GM19467 (cell line): ENCODE measurements around the gene TCOF1.

Experiments
- ATAC-seq: cut with Tn5 transposase; IDR thresholded peaks from one replicate; pipeline ENCODE4 v1.9.1; 2021; ENCODE audit warnings: mild to moderate bottlenecking, moderate library complexity; ENCODE audit not compliant: unreplicated experiment

Gene TCOF1

GRCh38 chr5:150322202-150322601 lies 35.3 kb upstream of the TCOF1 start:
- no peak for ATAC-seq

GRCh38 chr5:150323092-150323491 lies 34.4 kb upstream of the TCOF1 start:
- no peak for ATAC-seq

GRCh38 chr5:150323819-150324218 lies 33.7 kb upstream of the TCOF1 start:
- ATAC-seq, result no peak

- ATAC-seq, result no peak
Observed at GRCh38 chr5:150325426-150325825, 32.1 kb upstream of the TCOF1 start.

- ATAC-seq, result no peak
Observed at GRCh38 chr5:150326707-150327106, 30.8 kb upstream of the TCOF1 start.

- ATAC-seq, result no peak
Observed at GRCh38 chr5:150327139-150327538, 30.4 kb upstream of the TCOF1 start.

- ATAC-seq, result no peak
Observed at GRCh38 chr5:150328515-150328914, 29.0 kb upstream of the TCOF1 start.

- no peak for ATAC-seq
Observed at GRCh38 chr5:150329038-150329437, 28.5 kb upstream of the TCOF1 start.

GRCh38 chr5:150329881-150330876 lies 27.3 kb upstream of the TCOF1 start:
- ATAC-seq, result no peak

- ATAC-seq, result no peak
Observed at GRCh38 chr5:150333400-150333799, 24.1 kb upstream of the TCOF1 start.

GRCh38 chr5:150335778-150336177 lies 21.7 kb upstream of the TCOF1 start:
- no peak for ATAC-seq

- no peak for ATAC-seq
Observed at GRCh38 chr5:150338546-150338945, 19.0 kb upstream of the TCOF1 start.

- no peak for ATAC-seq
Observed at GRCh38 chr5:150339165-150339564, 18.3 kb upstream of the TCOF1 start.

- ATAC-seq, result no peak
Observed at GRCh38 chr5:150339841-150340240, 17.7 kb upstream of the TCOF1 start.

GRCh38 chr5:150340614-150341255 lies 16.8 kb upstream of the TCOF1 start:
- no peak for ATAC-seq

GRCh38 chr5:150341331-150341730 lies 16.2 kb upstream of the TCOF1 start:
- ATAC-seq, result no peak

GRCh38 chr5:150341989-150342388 lies 15.5 kb upstream of the TCOF1 start:
- ATAC-seq, result no peak

GRCh38 chr5:150342583-150342982 lies 14.9 kb upstream of the TCOF1 start:
- ATAC-seq, result no peak

- no peak for ATAC-seq
Observed at GRCh38 chr5:150343994-150344631, 13.4 kb upstream of the TCOF1 start.

GRCh38 chr5:150345716-150346115 lies 11.8 kb upstream of the TCOF1 start:
- ATAC-seq, result no peak

GRCh38 chr5:150346592-150346991 lies 10.9 kb upstream of the TCOF1 start:
- ATAC-seq, result no peak

GRCh38 chr5:150347003-150347402 lies 10.5 kb upstream of the TCOF1 start:
- no peak for ATAC-seq
